ENCODE data around the gene TECPR2.
A peak's percentile ranks its signal among the peaks of the same experiment; 100 is the strongest.

TECPR2 gene

GRCh38 chr14:102512793-102513300 is 150.1 kb downstream of the TECPR2 start:
- DNase-seq (ENCODE audit: low read depth): no peak
- TF ChIP-seq MYC (IDR thresholded peaks at IDR 0.05; ENCODE audit: low read depth, low read length) (no peak), MAX (IDR thresholded peaks at IDR 0.05; ENCODE audit: low read depth, low read length) (no peak), POLR2A (IDR thresholded peaks at IDR 0.05; ENCODE audit: extremely low read depth, insufficient read length) (no peak), CTCF (IDR thresholded peaks at IDR 0.05; ENCODE audit: low read depth, low read length) (no peak)

GRCh38 chr14:102513899-102514772 is 151.4 kb downstream of the TECPR2 start:
- no peak for DNase-seq (ENCODE audit: low read depth)
- TF ChIP-seq POLR2A (IDR thresholded peaks at IDR 0.05; ENCODE audit: extremely low read depth, insufficient read length): no peak
- no peak for TF ChIP-seq MAX (IDR thresholded peaks at IDR 0.05; ENCODE audit: low read depth, low read length)
- no peak for TF ChIP-seq MYC (IDR thresholded peaks at IDR 0.05; ENCODE audit: low read depth, low read length)
- TF ChIP-seq CTCF (IDR thresholded peaks at IDR 0.05; ENCODE audit: low read depth, low read length): no peak
- no peak overlapping the region for H3K4me3 ChIP-seq (ENCODE audit: low read depth, low read length)

More at GRCh38 chr14:102512793-102513300, 150.1 kb downstream of the TECPR2 start:
- no peak overlapping the region for H3K4me3 ChIP-seq (ENCODE audit: low read depth, low read length)

- DNase-seq (ENCODE audit: low read depth): no peak
- H3K4me3 ChIP-seq (ENCODE audit: low read depth, low read length): no peak overlapping the region
- TF ChIP-seq POLR2A (IDR thresholded peaks at IDR 0.05; ENCODE audit: extremely low read depth, insufficient read length) (no peak), MYC (IDR thresholded peaks at IDR 0.05; ENCODE audit: low read depth, low read length) (no peak), CTCF (IDR thresholded peaks at IDR 0.05; ENCODE audit: low read depth, low read length) (no peak), MAX (IDR thresholded peaks at IDR 0.05; ENCODE audit: low read depth, low read length) (no peak)
Observed at GRCh38 chr14:102514987-102515733, 152.4 kb downstream of the TECPR2 start.

GRCh38 chr14:102516531-102517391 is 154.0 kb downstream of the TECPR2 start:
- peak; percentile 72 for DNase-seq (ENCODE audit: low read depth)
- TF ChIP-seq MYC (IDR thresholded peaks at IDR 0.05; ENCODE audit: low read depth, low read length) (no peak), CTCF (IDR thresholded peaks at IDR 0.05; ENCODE audit: low read depth, low read length) (peak; percentile 34)
- peak overlapping the region; percentile 47 for H3K4me3 ChIP-seq (ENCODE audit: low read depth, low read length)

- no peak for DNase-seq (ENCODE audit: low read depth)
- no peak overlapping the region for H3K4me3 ChIP-seq (ENCODE audit: low read depth, low read length)
- TF ChIP-seq POLR2A (IDR thresholded peaks at IDR 0.05; ENCODE audit: extremely low read depth, insufficient read length) (no peak), MYC (IDR thresholded peaks at IDR 0.05; ENCODE audit: low read depth, low read length) (no peak), MAX (IDR thresholded peaks at IDR 0.05; ENCODE audit: low read depth, low read length) (no peak), CTCF (IDR thresholded peaks at IDR 0.05; ENCODE audit: low read depth, low read length) (no peak)
Observed at GRCh38 chr14:102517392-102518062, 154.8 kb downstream of the TECPR2 start.
